Stimulated activated naive CD8-positive, alpha-beta T cell treated with anti-CD3 and anti-CD28 coated beads, Interleukin-15, Interleukin-2, amounts not matched to agents 100 ng/mL and 50 ng/mL, for 24 hours (primary cell): Measurements from ENCODE around the gene C16orf96.

Source experiments
- H3K27ac Mint-ChIP-seq: one replicate; pipeline ENCODE4 v1.8.0; 2021; ENCODE audit warnings: mild to moderate bottlenecking, mixed read lengths
- H3K27me3 Mint-ChIP-seq: one replicate; pipeline ENCODE4 v1.8.0; 2021; ENCODE audit warnings: mixed read lengths
- H3K36me3 Mint-ChIP-seq: one replicate; pipeline ENCODE4 v1.8.0; 2021; ENCODE audit warnings: low read depth, mixed read lengths
- H3K4me1 Mint-ChIP-seq: one replicate; pipeline ENCODE4 v1.8.0; 2021; ENCODE audit warnings: low read depth, mixed read lengths
- H3K4me3 Mint-ChIP-seq: one replicate; pipeline ENCODE4 v1.8.0; 2021; ENCODE audit warnings: mild to moderate bottlenecking, mixed read lengths
- H3K9me3 Mint-ChIP-seq: one replicate; pipeline ENCODE4 v1.8.0; 2021; ENCODE audit warnings: mixed read lengths

C16orf96 gene

DNA sequence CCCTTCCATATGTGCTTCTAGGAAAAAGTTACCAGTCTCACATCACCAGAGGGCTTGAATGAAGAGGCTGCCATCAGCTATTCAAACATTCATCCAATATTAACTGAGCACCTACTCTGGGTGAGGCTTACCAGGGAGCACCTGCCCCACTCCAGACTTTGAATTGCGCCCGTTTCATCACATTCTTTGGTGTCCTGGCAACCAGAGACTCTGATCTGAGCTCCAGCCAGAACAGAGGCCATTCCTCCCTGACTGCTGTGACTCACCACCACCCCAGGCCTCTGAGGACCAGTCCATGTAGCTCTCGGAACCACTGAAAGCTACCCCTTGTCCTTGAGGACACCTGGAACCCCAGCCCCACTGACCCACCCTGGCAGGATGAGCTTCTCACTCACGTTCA, at the start of gene C16orf96:
Gene C16orf96, plus strand, starts transcription at position 229 of the 400 bp plus-strand sequence. Its CDS starts 150 bp downstream, at position 379.
- no peaks in the 10 kb centered on the region for H3K9me3 Mint-ChIP-seq
- no peak within 1 kb of the TSS for H3K4me3 Mint-ChIP-seq
- H3K27ac Mint-ChIP-seq = no peak within 1 kb of the TSS
- H3K36me3 Mint-ChIP-seq = no peaks in the 10 kb centered on the region
- no peaks in the 10 kb centered on the region for H3K27me3 Mint-ChIP-seq
- no peaks in the 10 kb centered on the region for H3K4me1 Mint-ChIP-seq

DNA sequence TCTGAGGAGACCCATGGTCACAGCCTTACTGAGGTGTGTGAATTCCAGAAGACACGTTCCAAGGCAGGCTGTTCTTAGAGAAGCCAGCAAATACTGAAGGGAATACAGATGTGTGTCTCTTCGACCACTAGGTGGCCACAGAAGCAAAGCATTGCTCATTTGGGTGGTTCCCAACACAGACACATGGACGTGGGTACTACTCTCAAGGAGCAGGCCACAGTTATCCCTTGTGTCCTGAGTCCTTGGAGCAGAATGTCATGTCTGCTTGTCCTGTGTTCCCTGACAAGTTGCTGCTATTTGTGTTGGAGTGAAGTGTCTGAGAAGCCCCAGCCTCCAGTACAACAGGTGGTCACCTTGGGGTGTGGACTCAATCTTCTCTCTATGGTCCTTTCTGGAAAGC, 49.7 kb upstream of the C16orf96 start:
- Mint-ChIP-seq H3K9me3 (no peaks in the 10 kb centered on the region), H3K4me1 (peaks cover 48% of the 10 kb centered on the region), H3K27ac (peak overlapping the region; percentile 73), H3K36me3 (peaks cover 33% of the 10 kb centered on the region), H3K27me3 (no peaks in the 10 kb centered on the region), H3K4me3 (peak overlapping the region; percentile 8)

DNA sequence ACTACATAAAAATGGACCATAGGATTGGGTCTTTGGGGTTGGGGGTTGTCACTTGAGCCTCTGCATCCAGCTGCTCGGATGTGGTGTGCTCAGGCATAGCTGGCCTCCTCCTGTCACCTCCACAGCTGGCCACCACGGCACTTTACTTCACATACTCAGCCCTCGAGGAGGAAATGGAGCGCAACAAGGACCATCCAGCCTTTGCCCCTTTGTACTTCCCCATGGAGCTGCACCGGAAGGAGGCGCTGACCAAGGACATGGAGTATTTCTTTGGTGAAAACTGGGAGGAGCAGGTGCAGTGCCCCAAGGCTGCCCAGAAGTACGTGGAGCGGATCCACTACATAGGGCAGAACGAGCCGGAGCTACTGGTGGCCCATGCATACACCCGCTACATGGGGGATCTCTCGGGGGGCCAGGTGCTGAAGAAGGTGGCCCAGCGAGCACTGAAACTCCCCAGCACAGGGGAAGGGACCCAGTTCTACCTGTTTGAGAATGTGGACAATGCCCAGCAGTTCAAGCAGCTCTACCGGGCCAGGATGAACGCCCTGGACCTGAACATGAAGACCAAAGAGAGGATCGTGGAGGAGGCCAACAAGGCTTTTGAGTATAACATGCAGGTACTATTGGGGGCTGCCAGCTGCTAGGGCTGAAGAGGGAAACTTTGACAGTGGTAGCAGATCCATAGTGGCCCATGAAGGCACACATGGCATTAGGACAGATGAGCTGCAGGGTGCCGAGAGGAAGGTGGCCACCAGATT, 48.4 kb upstream of the C16orf96 start:
- Mint-ChIP-seq H3K4me1 (peaks cover 41% of the 10 kb centered on the region), H3K4me3 (no peak overlapping the region), H3K27me3 (no peaks in the 10 kb centered on the region), H3K9me3 (no peaks in the 10 kb centered on the region), H3K36me3 (peaks cover 43% of the 10 kb centered on the region), H3K27ac (peak overlapping the region; percentile 73)

DNA sequence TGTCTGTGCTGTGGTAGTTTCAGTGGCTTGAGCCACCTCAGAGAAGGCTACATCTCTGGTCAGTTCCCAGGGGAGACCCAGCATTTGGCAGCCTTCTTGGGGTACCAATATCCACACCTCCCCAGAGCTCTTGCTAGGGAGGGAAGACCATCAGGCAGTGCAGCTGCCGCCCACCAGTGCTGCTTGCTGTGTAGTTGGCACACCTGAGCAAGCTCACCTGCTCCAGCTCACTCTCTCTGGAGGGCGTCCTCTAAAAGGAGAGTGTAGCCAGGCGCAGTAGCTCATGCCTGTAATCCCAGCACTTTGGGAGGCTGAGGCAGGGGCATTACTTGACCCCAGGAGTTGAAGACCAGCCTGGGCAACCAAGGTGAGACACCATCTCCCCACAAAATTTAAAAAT, 47.3 kb upstream of the C16orf96 start:
- Mint-ChIP-seq H3K27me3 (no peaks in the 10 kb centered on the region), H3K4me3 (no peak overlapping the region), H3K27ac (no peak overlapping the region), H3K4me1 (peaks cover 40% of the 10 kb centered on the region), H3K36me3 (peaks cover 46% of the 10 kb centered on the region), H3K9me3 (no peaks in the 10 kb centered on the region)

DNA sequence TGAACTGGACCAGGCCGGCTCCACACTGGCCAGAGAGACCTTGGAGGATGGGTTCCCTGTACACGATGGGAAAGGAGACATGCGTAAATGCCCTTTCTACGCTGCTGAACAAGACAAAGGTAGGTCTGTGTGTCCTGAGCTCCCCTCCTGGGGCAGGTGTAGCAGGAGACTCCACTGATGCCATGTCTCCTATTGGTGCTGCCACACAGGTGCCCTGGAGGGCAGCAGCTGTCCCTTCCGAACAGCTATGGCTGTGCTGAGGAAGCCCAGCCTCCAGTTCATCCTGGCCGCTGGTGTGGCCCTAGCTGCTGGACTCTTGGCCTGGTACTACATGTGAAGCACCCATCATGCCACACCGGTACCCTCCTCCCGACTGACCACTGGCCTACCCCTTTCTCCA, 46.7 kb upstream of the C16orf96 start:
- Mint-ChIP-seq H3K4me1 (peaks cover 40% of the 10 kb centered on the region), H3K36me3 (peaks cover 46% of the 10 kb centered on the region), H3K27me3 (no peaks in the 10 kb centered on the region), H3K9me3 (no peaks in the 10 kb centered on the region), H3K4me3 (no peak overlapping the region), H3K27ac (no peak overlapping the region)

DNA sequence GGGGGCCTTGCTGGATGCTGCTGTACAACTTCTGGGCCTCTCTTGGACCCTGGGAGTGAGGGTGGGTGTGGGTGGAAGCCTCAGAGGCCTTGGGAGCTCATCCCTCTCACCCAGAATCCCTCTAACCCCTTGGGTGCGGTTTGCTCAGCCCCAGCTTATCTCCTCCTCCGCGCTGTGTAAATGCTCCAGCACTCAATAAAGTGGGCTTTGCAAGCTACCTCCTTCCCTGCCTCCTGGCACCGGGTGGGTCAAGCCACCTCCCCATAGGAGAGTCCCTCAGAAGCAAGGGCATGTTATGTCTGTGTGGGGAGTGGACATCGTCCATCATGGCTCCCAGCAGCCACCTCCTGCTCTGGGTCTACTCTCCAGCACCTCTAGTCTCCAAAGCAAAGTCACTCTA, 46.0 kb upstream of the C16orf96 start:
- Mint-ChIP-seq H3K36me3 (peaks cover 46% of the 10 kb centered on the region), H3K27ac (peak overlapping the region; percentile 34), H3K27me3 (no peaks in the 10 kb centered on the region), H3K9me3 (no peaks in the 10 kb centered on the region), H3K4me3 (no peak overlapping the region), H3K4me1 (peaks cover 40% of the 10 kb centered on the region)

DNA sequence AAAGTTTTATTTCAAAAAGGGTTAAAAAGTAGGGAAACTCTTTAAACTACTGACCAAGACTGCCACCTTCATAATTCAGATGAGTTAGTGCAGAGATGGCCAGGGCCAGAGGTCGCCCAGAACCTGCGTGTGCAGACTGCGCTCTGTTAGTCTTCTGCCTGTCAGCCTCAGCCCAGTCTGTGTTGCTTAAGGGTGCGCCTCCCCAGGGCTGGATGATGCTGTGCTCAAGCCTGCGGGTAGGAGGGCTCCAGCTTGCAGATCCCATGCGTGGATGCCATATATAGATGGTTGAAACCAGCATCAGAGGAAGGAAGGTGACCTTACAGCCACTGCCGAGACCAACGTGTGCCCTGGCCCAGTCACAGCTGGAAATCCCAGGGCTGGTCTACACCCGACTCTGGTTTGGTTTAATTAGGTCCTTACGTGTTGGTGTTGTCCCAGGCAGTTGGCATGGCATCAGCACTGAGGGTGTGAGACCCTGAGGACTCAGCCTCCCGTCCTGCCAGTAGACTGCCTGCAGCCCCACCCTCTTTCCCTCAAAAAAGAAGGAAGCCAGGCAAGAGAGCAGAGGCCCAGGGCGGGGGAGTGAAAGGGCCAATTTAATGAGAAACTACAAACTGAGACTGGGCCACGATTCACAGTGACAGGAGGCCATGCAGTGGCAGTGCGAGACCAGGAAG, 45.3 kb upstream of the C16orf96 start:
- peaks cover 40% of the 10 kb centered on the region for H3K4me1 Mint-ChIP-seq
- H3K9me3 Mint-ChIP-seq = no peaks in the 10 kb centered on the region
- peaks cover 44% of the 10 kb centered on the region for H3K36me3 Mint-ChIP-seq
- no peaks in the 10 kb centered on the region for H3K27me3 Mint-ChIP-seq
- H3K27ac Mint-ChIP-seq = peak overlapping the region; percentile 36
- H3K4me3 Mint-ChIP-seq = no peak overlapping the region

DNA sequence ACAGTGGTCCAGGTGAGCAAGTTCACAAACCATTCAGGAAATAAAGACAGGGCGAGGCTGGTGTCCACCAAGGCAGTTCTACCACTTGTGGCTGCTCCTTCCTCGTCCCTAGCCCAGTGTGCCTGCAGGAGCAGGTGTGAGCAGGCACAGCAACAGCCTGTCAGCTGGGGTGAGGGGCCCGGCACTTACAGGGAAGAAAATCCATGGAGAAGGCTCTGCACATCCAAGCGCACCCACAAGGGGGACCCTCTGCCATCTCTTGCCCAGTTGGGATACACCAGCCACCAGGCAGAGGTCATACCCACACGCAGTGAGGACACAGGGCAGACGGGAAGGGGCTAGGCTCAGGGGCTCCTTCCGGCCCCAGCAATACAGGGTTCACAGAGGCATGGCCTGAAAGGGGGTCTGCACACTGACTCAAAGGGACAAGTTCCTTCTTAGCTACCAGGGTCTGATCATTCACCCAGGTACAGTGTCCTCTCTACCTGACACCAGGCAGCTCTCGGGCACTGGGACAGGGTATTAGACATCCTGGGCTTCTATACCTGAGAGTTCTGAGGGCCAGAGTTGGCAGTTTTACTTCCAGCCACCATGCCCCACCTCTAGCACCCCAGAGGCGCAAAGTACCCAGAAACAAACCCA, 44.6 kb upstream of the C16orf96 start:
- Mint-ChIP-seq H3K36me3 (peaks cover 40% of the 10 kb centered on the region), H3K4me3 (no peak overlapping the region), H3K27ac (no peak overlapping the region), H3K9me3 (no peaks in the 10 kb centered on the region), H3K27me3 (no peaks in the 10 kb centered on the region), H3K4me1 (peaks cover 39% of the 10 kb centered on the region)

DNA sequence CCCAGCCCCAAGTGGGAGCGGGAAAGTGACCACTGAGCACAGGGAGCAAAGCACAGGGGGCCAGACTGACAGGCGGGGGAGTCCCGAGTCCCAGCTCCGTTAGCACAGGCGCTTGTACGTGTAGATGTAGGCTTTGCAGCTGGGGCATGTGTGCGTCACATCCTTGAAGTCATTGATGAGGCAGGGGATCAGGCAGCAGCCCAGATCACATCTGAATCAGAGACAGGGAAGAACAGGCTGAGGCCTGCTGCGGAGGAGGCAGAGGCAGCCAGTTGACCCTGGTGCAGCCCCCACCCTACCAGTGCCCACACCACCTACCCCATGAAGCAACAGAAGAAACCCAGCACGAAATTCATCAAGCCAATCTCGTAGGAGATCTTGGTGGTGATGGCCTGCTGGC, 43.7 kb upstream of the C16orf96 start:
- Mint-ChIP-seq H3K27me3 (no peaks in the 10 kb centered on the region), H3K9me3 (no peaks in the 10 kb centered on the region), H3K4me1 (peaks cover 44% of the 10 kb centered on the region), H3K4me3 (no peak overlapping the region), H3K27ac (no peak overlapping the region), H3K36me3 (peaks cover 35% of the 10 kb centered on the region)

DNA sequence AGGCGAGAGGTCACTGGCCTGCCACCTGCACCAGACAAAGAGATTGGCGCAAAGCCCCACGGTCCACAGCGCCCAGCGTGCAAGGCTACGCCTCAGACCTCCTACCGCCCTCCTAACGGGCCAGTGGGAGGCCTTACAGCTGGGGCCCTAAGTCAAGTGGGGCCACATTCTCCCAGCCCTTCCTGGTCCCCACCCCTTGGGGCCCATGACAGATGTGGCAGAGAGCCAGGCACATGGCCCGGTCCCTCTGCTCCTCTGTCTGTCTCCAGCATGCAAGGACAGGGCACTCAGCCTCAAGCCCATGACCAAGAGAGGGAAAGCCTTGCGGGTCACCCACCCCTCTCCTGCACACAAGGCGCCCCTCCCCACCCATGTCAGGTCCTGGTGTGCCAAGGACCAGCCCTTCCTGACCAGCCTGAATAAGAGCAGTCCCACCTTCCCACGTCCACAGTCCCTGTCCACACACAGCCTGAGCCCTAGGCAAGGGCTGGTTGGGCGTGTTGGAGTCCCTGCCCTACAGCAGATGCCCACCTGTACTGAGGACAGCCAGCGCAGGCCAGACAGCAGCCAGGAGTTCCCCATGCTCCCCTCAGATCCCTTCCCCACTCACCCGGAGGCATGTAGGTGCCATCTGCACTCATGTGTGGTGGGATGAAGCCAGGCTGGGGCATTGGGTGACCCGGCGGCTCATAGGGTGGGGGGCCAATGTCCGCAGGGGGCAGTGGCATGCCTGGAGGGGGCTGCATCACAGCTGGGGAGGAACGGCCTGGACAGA, 42.9 kb upstream of the C16orf96 start:
- Mint-ChIP-seq H3K27me3 (no peaks in the 10 kb centered on the region), H3K36me3 (peaks cover 27% of the 10 kb centered on the region), H3K9me3 (no peaks in the 10 kb centered on the region), H3K4me3 (no peak overlapping the region), H3K4me1 (peaks cover 44% of the 10 kb centered on the region), H3K27ac (peak overlapping the region; percentile 49)

DNA sequence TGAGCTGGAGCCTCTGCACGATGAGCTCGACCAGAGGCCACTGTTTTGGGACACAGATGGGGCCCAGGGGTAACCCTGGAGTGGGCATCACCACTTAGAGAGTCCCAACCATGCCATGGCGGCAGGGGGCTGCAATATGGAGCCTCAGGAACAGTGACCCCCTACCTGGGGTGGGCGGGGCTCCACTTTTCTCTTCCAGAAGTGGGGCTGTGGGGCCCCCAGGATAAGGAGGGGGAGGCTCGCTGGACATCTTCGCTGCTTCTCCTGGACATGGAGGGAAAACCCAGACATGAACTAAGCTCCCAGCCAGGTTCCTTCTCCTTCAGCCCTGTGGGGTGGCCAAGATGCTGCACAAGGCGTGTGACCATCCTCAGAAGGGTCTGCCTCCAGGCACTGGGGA, 42.3 kb upstream of the C16orf96 start:
- peaks cover 26% of the 10 kb centered on the region for H3K36me3 Mint-ChIP-seq
- H3K9me3 Mint-ChIP-seq = no peaks in the 10 kb centered on the region
- no peaks in the 10 kb centered on the region for H3K27me3 Mint-ChIP-seq
- H3K27ac Mint-ChIP-seq = peak overlapping the region; percentile 55
- peaks cover 48% of the 10 kb centered on the region for H3K4me1 Mint-ChIP-seq
- no peak overlapping the region for H3K4me3 Mint-ChIP-seq

DNA sequence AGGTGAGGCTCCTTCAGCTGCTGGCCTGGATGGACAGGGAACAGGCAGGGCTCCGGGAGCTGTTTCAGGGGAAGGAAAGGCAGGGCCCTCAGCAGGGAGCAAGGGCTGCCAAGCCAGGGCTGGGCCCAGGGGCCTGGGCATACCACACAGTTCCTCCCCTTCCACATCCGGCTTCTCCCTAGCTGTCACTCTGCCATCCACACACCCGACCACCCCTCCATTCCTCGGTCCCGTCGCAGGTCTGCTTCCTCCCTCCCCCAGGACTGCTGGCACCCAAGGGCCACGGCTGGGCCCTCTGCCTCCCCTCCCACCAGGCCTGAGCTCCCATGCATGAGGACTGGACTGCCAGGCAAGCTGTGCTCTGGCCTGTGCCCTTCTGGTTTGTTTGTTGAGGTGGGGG, 41.5 kb upstream of the C16orf96 start:
- H3K9me3 Mint-ChIP-seq = no peaks in the 10 kb centered on the region
- peak overlapping the region; percentile 89 for H3K27ac Mint-ChIP-seq
- no peak overlapping the region for H3K4me3 Mint-ChIP-seq
- H3K4me1 Mint-ChIP-seq = peaks cover 48% of the 10 kb centered on the region
- no peaks in the 10 kb centered on the region for H3K27me3 Mint-ChIP-seq
- peaks cover 26% of the 10 kb centered on the region for H3K36me3 Mint-ChIP-seq

DNA sequence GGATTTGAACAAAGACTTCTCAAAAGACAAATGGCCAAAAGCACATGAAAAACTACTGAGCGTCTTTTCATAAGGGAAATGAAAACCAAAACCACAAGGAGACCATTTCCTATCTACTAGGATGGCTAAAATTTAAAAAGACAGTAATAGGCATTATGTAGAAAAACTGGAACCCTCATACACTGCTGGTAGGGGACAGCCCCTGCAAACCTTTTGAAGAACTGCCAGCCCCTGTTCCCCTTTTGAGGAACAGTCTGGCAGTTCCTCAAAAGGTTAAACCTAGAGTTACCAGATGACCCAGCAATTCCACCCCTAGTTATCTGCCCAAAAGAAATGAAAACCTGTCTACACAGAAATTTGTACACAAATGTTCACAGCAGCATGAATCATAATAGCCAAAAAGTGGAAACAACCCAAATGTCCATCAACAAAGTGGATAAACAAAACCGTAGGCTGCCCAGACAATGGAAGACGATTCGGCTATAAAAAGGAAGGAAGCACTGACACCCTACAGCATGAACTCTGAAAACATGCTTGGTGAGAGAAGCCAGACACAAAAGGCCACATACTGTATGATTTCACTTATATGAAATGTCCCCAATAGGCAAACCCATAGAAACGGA, 40.4 kb upstream of the C16orf96 start:
- Mint-ChIP-seq H3K27me3 (no peaks in the 10 kb centered on the region), H3K4me3 (peak overlapping the region; percentile 53), H3K4me1 (peaks cover 48% of the 10 kb centered on the region)

More for the DNA sequence above, 40.4 kb upstream of the C16orf96 start:
- Mint-ChIP-seq H3K27ac (peak overlapping the region; percentile 89), H3K9me3 (no peaks in the 10 kb centered on the region), H3K36me3 (peaks cover 21% of the 10 kb centered on the region)
